Ecto neural progenitor cell (in vitro differentiated cells): ENCODE data around the gene UCP3.
A peak's percentile ranks its signal among the peaks of the same experiment; 100 is the strongest.
"Not testable (repeated sequence)": the region's sequence is repeated elsewhere in the genome, so short reads cannot be mapped to it uniquely, and the experiment has no call there.

ENCODE experiments used
- DNase-seq: peaks from one replicate; pipeline ENCODE4 v3.0.0-alpha.2; 2018; ENCODE audit warnings: low spot score

The UCP3 gene

DNA sequence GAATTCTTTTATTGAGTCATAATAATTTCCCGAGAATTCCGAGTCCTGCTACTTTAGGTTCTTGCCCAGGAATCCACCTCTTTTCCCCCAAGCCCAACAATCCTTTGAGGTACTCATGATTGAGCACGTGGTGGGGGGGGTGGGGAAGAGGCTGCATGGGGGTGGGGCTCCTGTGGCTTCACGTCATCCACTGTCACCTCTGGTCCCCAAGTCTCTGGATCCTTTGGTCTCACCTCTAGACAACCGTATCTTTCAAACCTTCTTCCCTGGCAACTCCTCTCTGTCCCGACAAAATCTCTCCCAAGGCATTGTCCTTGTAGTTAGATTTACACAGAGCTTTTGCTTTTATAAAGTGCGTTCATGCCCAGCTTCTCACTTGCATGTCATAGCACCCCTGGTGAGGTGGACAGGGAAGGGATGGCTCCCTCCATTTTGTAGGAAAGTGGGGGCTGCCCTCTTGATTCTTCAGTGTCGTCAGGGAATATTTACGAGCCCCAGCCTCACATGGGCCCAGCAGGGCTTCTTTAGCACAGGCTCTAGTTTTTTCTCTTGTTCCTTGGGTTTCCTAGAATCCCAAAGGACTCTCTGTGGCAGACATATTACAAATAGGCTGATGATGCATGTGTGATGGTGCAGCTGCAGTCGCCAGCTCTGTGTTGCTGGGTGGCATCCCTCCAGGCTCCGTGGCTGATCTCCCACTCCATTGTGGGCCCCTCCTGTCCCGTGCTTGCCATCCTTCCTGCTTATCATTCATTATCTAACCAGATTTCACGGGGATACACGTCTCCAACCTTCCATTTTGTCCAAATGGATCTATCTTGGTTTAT is 8.4 kb downstream of the UCP3 start:
- no peak for DNase-seq

DNA sequence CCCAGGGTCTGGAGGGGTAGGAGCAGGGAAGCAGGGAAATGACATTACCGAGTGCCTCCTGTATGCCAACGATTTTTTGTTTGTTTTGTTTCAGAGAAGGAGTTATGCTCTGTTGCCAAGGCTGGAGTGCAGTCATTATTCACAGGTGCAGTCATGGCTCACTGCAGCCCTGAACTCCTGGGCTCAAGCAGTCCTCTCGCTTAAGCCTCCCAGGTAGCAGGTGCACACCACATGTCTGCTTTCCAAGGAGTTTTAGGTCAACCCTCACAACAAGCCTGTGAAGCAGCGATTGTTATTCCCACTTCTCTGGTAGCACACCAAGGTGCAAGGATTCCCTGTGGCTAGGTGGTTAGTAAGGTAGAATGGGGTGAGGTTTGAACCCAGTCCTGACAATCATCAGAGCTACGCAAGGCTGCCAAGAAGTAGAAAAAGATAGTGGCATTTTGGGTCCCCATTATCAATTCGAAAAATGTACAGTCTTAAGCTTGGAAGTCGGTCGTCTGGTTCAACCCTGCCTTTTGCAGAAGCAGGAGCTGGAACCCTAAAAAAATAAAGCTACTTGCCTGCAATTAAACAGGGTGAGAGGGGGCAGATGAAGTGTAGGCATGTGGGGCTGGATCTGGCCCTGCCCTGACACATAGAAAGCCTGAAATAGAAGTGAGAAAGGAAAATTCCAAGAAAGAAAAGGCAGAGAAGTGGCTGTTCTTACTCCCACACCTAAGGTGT is 9.1 kb downstream of the UCP3 start:
- no peak for DNase-seq

DNA sequence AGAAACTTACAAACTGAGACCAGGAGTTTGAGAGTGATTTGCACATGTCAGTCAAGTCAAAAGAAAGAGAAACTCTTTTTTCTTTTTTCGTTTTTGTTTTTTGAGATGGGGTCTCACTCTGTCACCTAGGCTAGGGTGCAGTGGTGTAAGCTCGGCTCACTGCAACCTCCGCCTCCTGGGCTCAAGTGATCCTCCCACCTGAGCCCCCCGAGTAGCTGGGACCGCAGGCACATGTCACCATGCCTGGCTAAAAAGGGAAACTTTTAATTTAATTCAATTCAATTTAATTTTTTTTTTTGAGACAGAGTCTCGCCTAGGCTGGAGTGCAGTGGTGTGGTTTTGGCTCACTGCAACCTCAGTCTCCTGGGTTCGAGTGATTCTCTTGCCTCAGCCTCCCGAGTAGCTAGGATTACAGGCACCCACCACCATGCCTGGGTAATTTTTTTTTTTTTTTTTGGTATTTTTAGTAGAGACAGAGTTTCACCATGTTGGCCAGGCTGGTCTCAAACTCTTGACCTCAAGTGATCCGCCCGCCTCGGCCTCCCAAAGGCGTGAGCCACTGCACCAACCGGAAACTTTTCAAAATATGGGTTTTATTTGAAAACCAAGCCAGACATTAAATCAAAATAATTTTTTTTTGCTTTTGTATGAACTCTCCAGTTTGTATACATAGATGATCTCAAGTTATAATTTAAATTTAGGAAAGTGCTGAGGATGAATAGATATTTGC is 9.9 kb downstream of the UCP3 start:
- DNase-seq = no peak

DNA sequence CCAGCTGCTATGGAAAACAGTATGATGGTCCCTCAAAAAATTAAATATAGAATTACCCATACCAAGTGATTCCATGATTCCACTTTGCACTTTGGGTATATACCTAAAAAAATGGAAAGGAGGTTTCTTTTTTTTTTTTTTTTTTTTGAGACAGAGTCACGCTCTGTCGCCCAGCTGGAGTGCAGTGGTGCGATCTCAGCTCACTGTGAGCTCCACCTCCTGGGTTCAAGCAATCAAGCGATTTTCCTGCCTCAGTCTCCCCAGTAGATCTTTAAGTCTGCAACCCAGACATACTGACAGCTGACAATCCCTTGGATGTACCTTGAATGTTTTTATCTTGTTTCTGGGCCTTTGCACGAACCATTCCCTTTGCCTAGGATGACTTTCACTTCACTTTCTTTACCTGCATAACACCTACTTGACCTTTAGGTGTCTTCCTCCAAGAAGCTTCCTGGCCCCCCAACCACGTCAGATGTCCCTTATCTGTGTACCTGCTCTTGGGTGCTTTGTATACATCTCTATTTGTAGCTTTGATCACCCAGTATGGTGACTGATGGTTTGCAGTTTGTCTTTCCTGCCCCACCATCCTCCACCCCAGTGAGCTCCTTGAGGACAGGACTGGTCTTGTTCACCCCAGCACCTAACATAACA is 11.6 kb downstream of the UCP3 start:
- DNase-seq = no peak

DNA sequence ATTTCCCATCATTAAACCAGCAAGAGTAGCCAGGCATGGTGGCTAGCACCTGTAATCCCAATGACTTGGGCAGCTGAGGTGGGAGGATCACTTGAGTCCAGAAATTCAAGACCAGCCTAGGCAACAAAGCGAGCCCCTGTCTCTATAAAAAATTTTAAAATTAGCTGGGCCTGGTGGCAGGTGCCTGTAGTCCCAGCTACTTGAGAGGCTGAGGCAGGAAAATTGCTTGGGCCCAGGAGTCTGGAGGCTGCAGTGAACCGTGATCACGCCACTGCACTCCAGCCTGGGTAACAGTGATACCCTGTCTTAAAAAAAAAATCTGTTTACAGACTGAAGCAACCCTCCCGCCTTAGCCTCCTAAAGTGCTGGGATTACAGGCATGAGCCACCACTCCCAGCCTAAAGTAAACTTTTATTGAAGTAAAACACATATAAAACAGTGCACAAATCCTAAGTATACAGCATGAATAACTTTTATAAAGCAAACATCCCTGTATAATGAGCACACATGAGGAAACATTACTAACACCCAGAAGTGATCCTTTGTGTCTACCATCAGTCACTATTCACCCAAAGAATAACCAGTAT is 12.6 kb downstream of the UCP3 start:
- no peak for DNase-seq

DNA sequence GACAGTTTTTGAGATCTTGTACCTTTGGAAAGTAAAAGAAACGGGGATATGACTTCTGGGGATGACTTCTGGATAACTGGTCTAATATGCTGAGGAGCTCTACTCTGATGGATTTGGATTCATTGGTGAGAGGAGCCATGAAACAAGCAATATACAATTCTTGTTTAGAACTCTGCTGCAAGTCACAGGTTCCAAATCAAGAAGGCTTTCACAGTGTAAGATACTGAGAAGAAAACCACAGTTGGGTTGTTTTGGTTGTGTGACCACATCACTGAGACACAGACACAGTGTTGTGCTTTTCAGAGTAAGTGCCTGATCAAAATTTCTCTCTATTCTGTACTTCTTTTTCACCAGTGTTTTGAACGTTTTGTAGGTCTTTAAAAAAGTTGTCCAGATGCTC is 13.2 kb downstream of the UCP3 start:
- DNase-seq = no peak

DNA sequence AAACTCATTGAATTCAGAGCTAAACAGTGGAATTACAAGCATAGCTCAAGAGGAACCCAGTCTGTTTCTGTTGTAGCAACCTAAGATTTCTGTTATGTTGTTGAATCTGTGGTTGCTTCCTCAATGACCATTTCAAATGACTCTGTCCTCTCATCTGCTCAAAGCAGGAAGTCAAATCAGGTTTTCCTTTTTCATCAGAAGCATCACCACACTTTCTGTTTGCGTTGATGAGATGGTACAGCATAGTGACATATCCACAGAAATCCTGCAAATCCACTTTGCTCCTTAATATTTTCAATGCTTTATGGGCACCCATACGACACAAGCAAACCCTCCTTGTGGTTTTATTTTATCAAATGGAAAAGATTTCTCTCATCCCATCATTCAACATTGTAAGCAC is 13.6 kb downstream of the UCP3 start:
- DNase-seq = no peak

DNA sequence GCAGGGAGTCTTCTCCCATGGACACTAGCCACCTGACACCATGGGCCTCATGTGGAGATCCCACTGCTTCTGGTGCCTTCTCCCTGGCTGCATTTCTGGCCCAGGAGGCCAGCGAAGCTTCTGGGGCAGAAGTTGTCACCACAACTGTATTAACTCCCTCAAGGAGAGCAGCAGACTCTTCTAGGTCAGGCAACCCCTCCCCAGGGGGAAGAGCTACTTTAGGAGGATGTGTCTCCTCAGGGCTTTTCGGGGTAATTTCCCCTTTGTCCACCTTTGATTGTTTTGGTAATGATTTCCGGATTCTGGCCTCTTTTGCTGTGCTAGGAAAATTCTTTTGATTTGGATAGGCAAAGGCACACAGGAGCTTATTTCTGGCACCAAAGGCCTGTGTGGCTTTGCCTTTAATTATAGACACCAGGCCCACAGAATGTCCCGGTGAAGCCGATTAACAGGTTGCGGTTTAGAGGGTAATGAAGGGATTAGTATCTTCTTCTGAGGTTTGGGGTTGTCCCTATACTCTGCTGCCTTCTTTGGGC is 17.3 kb downstream of the UCP3 start:
- DNase-seq = no peak

DNA sequence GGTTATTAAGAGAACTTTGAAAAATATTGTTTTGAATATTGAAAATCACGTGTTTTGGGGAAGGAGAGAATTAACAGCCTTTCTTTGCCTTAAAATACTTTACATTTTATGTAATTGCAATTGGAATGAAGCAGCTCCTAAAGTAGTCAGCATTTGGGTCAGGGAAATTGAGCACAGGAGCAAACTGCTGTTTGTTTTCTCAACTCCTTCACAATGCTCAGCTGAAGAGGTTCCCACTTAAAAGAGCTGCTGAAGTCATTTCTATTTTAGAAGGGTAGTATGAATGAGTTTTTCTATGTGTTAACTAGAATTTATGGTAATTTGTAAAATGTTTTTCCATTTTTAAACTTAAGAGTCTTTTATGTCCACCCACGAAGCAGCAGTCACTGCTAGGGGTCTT is 18.2 kb downstream of the UCP3 start:
- no peak for DNase-seq

DNA sequence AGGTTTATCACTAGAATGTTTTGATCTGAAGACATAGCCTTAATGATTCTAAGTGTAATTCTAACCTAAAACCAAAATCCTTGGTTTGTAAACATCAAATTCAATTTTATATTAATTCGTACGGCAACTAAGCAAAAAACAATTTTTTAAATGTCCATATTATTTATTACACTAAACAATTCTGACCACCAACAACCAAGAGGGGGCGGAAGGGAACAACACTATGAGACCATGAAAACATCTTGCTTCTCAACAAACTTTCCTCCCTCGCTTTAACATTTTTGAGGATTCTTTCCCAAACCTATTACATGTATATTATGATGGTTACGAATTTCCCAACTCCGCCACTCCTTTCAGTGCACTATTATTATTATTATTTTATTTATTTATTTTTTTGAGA is 19.7 kb downstream of the UCP3 start:
- no peak for DNase-seq

DNA sequence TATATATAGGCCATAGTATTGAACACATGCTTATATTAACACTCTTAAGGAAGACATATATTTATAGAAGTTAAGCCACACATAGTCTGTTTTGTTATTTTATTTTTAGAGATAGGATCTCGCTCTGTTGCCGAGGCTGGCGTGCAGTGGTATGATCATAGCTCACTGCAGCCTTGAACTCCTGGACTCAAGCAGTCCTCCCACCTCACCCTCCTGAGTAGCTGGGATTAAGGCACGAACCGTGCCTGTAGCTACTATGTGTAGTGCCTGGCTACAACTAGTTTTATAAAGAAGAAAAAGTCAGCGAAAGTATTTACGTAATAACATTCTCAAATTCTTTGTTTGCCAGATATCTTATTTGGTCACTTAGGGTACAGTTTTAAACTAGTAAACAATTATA is 20.7 kb downstream of the UCP3 start:
- DNase-seq = no peak

DNA sequence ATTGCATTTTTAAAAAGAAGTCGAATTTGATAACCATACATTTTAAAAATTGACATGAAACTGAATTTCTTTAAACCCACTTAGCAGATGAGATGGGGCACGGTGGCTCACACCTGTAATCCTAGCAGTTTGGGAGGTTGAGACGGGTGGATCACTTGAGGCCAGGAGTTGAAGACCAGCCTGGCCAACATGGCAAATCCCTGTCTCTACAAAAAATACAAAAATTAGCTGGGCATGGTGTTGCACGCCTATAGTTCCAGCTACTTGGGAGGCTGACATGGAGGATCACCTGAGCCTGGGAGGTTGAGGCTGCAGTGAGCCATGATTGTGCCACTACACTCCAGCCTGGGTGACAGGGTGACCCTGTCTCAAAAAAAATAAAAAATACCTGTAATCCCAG is 23.2 kb downstream of the UCP3 start:
- DNase-seq = not testable (repeated sequence)

DNA sequence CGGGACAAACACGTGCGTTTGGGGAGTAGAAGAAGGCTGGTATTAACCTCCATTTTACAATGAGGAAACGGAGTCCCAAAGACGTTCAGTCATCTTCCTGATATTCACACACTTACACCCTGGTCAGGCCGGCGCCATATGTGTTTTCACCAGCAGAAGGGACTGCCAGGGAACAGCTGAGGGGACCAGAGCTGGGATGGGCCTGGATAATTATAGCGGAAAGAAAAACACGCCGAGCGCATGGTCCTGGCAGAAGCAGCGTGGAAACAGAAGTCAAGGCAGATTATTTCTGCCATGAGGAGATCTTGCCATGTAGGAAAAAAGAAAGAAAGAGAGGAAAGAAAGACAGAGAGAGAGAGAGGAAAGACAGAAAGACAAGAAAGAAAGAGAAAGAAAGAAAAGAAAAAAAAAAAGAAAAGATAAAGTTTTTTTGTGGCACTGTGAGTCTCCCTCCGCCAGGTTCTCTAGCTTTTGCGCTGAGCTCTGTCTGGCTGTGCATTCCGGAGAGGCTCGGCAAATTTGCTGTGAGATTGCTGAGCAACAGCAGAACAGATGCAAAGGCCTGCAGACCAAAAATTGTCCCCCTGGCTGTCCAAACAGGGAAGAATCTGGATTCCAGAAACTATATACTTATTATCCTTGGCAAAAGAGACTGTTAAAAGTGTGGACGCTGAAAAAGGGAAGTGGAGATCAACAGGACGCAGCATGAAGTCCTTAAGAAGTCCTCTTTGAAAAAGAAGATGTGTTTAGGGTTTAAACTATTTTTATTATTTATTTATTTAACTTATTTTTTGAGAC is 24.9 kb downstream of the UCP3 start:
- no peak for DNase-seq

DNA sequence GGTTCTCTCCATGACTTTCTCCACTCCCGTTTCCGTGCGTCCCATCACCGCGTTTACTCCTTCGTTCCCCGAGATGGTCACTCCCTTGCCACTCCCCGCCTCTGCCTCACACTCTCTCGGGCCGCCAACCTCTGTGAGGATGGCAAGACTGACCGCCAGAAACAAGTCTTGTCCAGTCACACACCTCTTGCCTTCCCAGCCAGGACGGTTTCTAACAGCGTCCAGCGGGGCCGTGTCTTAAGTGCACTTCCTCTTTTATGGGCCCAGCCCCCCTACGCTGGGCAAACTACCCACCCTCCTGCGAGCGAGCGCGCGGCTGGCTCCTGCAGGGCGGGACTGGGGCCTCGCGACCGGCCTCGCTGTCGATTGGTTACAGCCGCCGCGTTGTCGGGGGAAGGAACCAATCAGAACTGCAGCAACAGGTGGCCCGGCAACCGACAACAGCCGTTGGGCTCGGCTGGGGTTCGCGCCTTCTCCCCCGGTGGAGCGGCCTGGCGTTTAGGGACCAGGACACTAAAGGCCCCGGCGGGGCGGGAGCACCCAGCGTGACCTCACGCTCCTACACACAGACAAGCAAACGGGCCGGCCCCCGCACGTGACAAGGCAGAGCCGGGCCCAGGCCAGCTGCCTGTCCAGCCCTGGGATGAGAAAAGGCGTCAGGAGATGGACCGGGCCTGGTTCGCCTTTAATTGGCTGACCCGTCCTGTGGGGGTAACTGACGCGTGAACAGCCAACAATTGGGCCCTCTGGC is 25.7 kb downstream of the UCP3 start:
- DNase-seq = peak; percentile 95

DNA sequence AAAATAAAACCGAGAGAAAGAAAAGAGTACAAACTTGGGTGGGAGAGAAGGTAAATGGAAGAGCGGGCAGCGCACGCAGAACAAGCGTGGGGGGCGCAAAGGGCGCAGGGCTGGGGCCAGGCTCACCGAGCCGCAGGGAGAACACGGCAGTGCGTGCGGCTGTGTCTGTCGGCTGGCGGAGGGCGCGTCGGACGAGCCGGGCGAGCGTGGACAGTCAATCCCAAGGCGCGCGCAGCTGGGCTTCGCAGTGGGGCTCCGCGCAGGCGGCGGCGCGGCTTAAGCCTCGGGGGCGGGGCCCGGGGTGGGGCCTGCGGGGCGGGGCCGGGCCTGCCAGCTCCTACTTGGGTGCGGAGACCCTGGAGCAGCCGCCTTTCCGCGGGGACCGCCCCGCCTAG is 26.3 kb downstream of the UCP3 start, which contains the start of gene UCP2:
UCP2 (minus strand) TSS at position 249 of the 395 bp plus-strand sequence. CDS start 4,465 bp downstream, outside the sequence.
- peak; percentile 91 for DNase-seq

DNA sequence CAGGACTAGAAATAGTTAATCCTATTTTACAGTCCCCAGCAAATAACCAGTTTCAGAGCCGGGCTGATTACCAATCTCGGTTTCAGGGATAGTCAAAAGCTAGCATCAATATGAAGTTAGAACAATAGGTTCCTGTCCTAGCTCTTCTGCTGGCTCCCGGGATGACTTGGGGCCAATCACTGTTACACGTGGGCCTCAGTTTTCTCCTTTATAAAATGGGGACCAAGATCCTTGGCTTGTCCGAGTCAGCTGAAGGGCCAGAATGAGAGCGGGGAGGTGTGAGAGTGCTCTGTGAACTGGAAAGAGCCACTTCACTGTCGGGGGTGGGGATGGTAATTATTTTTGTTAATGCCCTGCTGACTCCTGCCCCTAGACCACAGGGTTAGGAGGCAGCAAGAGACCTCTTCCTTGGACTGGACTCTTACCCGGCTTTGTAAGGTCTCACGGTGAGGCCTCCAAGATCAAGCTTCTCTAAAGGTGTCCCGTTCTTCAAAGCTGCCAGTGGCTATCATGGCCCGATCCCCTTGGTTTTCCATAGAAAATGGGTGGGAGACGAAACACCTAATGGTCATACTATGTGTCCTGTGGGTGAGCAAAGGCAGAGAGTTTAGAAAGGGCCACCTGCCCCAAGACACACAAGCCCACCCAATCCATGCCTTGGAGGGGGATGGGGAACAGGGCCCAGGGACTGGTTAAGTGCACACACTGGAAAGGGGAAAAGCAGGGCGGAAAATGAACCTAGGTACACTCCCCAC is 27.7 kb downstream of the UCP3 start:
- no peak for DNase-seq

DNA sequence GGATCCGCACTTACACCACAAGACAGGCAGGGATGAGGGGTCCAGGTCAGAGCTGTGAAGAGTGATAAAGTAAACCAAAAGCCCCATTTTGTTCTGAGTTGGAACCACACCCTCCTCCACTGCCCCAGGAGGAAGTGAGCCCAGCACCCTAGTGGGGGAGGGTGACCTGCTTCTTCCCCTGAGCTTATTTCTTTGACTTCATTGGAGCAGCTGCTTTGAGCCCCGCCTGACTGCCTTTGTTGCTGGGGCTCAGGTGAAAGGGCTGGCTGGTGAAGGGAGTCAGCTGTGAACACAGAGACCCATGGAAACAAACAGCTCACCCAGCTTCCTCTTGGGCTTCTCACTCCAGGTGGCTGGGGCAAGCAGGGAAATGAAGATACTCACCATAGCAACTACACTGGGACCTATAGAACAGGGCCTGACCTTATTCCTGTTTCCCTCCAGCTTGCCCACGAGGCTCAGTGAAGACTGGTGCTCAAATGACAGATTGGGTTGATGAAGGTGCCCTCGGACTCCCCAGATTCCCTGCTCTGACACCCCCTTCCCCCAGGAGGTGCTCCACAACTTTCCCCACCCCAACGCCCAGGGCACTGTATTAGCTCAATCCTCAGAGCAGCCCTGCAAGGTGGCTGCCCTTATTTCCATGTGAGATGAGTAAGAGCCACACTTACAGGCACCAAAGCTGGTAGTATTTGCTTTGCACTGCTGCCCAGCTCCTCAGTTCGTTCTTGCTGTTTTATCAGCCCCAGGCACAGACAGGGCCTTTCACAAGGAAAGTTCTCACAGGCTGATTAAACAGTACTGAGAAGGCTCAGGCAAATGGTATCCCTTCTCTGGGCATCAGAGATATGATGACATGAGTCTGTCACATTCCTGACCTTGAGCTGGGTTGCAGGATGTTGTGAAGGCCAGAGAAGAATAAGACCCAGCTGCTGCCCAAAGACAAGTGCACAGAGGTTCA is 28.6 kb downstream of the UCP3 start:
- no peak for DNase-seq

DNA sequence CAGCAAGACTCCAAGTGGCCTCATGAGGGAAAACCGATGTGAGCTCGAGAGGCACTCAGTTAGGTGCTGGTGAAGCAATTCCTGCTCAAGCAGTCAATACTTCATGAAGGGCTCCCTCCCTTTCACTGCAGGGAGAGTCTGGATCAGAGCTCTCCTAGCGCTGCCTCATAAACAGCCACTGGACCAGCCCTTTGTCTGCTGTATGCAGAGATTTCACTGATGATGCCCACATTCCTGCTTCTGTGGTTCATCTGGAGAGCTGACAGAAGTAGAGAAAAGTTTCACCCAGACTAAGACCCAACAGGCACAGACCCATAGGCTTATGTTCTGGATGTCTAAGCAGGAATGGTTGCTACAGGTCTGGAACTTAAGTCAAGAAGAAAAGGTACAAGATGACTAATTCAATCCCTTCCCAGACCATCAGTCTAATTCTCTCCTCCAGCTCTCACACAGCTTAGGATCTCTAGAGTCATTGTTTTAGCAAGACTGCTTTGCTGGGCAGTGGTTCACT is 30.3 kb downstream of the UCP3 start:
- DNase-seq = no peak
